Bone marrow (tissue), 2 donors: Measurements from ENCODE around the gene KIF1A.

Source experiments
- DNase-seq, 2 donors: peaks; one replicate each; lab custom pipeline; 2025; lab: John Stamatoyannopoulos, UW

The KIF1A gene

GRCh38 chr2:240767341-240767740, 52.7 kb downstream of the KIF1A start:
- DNase-seq: no peak

GRCh38 chr2:240766072-240766471, 53.9 kb downstream of the KIF1A start:
- DNase-seq: no peak

GRCh38 chr2:240765007-240765406, 55.0 kb downstream of the KIF1A start:
- no peak for DNase-seq

- DNase-seq: no peak
Measured at GRCh38 chr2:240764605-240765004, 55.4 kb downstream of the KIF1A start.

- no peak for DNase-seq
Measured at GRCh38 chr2:240762971-240763370, 57.0 kb downstream of the KIF1A start.

- DNase-seq: no peak
Measured at GRCh38 chr2:240762249-240762648, 57.8 kb downstream of the KIF1A start.

GRCh38 chr2:240760576-240761246, 59.3 kb downstream of the KIF1A start:
- DNase-seq: no peak

GRCh38 chr2:240760121-240760520, 59.9 kb downstream of the KIF1A start:
- DNase-seq: no peak

- no peak for DNase-seq
Measured at GRCh38 chr2:240759459-240759858, 60.6 kb downstream of the KIF1A start.

- no peak for DNase-seq
Measured at GRCh38 chr2:240757086-240757614, 62.9 kb downstream of the KIF1A start.

- no peak for DNase-seq
Measured at GRCh38 chr2:240752209-240752608, 67.8 kb downstream of the KIF1A start.

- no peak for DNase-seq
Measured at GRCh38 chr2:240750409-240750808, 69.6 kb downstream of the KIF1A start.

- no peak for DNase-seq
Measured at GRCh38 chr2:240749516-240749915, 70.5 kb downstream of the KIF1A start.

GRCh38 chr2:240747256-240747655, 72.8 kb downstream of the KIF1A start:
- no peak for DNase-seq

- DNase-seq: no peak
Measured at GRCh38 chr2:240746671-240747070, 73.3 kb downstream of the KIF1A start.

- no peak for DNase-seq
Measured at GRCh38 chr2:240745962-240746361, 74.1 kb downstream of the KIF1A start.

- no peak for DNase-seq
Measured at GRCh38 chr2:240745456-240745855, 74.6 kb downstream of the KIF1A start.

- no peak for DNase-seq
Measured at GRCh38 chr2:240742602-240743095, 77.4 kb downstream of the KIF1A start.

- DNase-seq: no peak
Measured at GRCh38 chr2:240741091-240741490, 78.9 kb downstream of the KIF1A start.

GRCh38 chr2:240739797-240740196, 80.2 kb downstream of the KIF1A start:
- DNase-seq: no peak

- DNase-seq: no peak
Measured at GRCh38 chr2:240737958-240738357, 82.1 kb downstream of the KIF1A start.

- DNase-seq: no peak
Measured at GRCh38 chr2:240737512-240737911, 82.5 kb downstream of the KIF1A start.

GRCh38 chr2:240736281-240737250, 83.5 kb downstream of the KIF1A start:
- DNase-seq: no peak
